IPS-15b (cell line): ENCODE data around the gene PARP4.
"Not testable (repeated sequence)": the region's sequence is repeated elsewhere in the genome, so short reads cannot be mapped to it uniquely, and the experiment has no call there.

Source experiments
- H3K27me3 ChIP-seq: one replicate; pipeline ENCODE4 v1.6.1; 2013; ENCODE audit warnings: low read length; ENCODE audit not compliant: control insufficient read depth, insufficient read depth
- H3K36me3 ChIP-seq: one replicate; pipeline ENCODE4 v1.6.1; 2013; ENCODE audit warnings: low read length; ENCODE audit not compliant: control insufficient read depth, insufficient read depth
- H3K4me1 ChIP-seq: one replicate; pipeline ENCODE4 v1.6.1; 2013; ENCODE audit warnings: mild to moderate bottlenecking, low read length; ENCODE audit not compliant: control insufficient read depth, insufficient read depth
- H3K4me3 ChIP-seq: one replicate; pipeline ENCODE4 v1.5.1; 2013; ENCODE audit warnings: low read depth, low read length
- H3K9ac ChIP-seq: one replicate; pipeline ENCODE4 v1.6.1; 2013; ENCODE audit warnings: low read depth, mild to moderate bottlenecking, low read length
- H3K9me3 ChIP-seq: one replicate; pipeline ENCODE4 v1.6.1; 2013; ENCODE audit warnings: mild to moderate bottlenecking, low read length; ENCODE audit not compliant: control insufficient read depth, insufficient read depth

Gene PARP4

GRCh38 chr13:24512197-24512907 is at the start of gene PARP4:
Gene PARP4 (minus strand): TSS chr13:24512778. CDS start chr13:24503776, 9,002 bp downstream.
- Histone ChIP-seq H3K27me3 (no peaks in the 10 kb centered on the region), H3K4me1 (no peaks in the 10 kb centered on the region), H3K36me3 (no peaks in the 10 kb centered on the region), H3K9ac (peak within 1 kb of the TSS; percentile 79), H3K4me3 (peak within 1 kb of the TSS; percentile 79), H3K9me3 (no peaks in the 10 kb centered on the region)

DNA sequence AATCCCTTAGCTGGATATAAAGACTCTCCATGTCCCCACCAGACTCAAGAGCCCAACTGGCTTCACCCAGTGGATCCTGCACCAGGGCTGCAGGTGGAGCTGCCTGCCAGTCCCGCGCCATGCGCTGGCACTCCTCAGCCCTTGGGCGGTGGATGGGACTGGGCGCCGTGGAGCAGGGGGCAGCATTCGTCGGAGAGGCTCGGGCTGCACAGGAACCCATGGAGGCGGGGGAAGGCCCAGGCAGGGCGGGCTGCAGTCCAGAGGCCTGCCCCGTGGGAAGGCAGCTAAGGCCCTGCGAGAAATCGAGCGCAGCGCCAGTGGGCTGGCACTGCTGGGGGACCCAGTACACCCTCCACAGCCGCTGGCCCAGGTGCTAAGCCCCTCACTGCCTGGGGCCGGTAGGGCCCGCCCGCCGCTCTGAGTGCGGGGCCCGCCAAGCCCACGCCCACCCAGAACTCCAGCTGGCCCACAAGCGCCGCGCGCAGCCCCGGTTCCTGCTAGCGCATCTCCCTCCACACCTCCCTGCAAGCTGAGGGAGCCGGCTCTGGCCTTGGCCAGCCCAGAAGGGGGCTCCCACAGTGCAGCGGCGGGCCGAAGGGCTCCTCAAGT is 48.1 kb upstream of the PARP4 start:
- not testable (repeated sequence) for H3K9me3 ChIP-seq, H3K9ac ChIP-seq, H3K4me3 ChIP-seq, H3K27me3 ChIP-seq, H3K4me1 ChIP-seq, H3K36me3 ChIP-seq

DNA sequence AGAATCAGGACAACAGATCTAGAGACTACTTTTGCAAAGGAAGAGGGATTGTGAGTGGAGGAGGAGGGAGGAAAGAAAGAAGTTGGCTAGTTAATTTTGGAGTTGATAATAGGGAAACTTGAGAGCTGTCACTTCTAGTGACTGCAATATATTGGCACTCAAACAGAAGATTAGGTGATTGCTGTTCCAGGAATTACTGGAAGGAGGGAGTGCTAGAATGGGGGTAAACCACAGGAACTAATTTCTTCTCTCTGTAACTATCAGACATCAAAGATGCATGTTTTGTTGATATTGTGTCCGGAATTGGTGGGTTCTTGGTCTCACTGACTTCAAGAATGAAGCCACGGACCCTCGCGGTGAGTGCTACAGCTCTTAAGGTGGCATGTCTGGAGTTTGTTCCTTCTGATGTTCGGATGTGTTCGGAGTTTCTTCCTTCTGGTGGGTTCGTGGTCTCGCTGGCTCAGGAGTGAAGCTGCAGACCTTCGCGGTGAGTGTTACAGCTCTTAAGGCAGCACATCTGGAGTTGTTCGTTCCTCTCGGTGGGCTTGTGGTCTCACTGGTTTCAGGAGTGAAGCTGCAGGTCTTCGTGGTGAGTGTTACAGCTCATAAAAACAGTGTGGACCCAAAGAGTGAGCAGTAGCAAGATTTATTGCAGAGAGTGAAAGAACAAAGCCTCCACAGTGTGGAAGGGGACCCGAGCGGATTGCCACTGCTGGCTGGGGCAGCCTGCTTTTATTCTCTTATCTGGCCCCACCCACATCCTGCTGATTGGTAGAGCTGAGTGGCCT is 47.0 kb upstream of the PARP4 start:
- not testable (repeated sequence) for H3K4me1 ChIP-seq, H3K36me3 ChIP-seq, H3K9me3 ChIP-seq, H3K9ac ChIP-seq, H3K27me3 ChIP-seq, H3K4me3 ChIP-seq

DNA sequence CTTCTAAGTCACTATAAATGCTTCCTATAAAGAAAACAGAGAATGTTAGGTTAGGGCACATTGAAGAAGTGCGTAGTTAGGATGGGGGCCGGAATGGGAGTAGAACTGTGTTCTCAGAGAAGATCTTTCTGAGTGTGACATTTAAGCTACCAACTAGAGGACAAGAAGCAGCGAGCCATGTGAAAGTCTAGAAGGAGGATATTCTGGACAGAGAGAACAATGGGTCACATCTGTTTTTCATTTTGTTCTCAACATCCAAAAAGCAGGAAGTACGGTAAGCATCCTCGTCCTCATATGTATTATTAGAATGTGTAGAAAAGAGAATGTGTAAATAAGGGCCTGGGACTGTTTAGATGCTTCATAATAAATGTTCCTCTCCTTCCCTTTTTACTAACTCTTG is 44.5 kb upstream of the PARP4 start:
- Histone ChIP-seq H3K9ac (no peak overlapping the region), H3K27me3 (no peaks in the 10 kb centered on the region), H3K9me3 (no peaks in the 10 kb centered on the region), H3K4me3 (no peak overlapping the region), H3K4me1 (no peaks in the 10 kb centered on the region), H3K36me3 (no peaks in the 10 kb centered on the region)

- not testable (repeated sequence) for H3K9ac ChIP-seq, H3K27me3 ChIP-seq, H3K4me1 ChIP-seq, H3K36me3 ChIP-seq, H3K4me3 ChIP-seq, H3K9me3 ChIP-seq
These were observed 41.3 kb upstream of the PARP4 start for GRCh38 chr13:24553892-24554291.

DNA sequence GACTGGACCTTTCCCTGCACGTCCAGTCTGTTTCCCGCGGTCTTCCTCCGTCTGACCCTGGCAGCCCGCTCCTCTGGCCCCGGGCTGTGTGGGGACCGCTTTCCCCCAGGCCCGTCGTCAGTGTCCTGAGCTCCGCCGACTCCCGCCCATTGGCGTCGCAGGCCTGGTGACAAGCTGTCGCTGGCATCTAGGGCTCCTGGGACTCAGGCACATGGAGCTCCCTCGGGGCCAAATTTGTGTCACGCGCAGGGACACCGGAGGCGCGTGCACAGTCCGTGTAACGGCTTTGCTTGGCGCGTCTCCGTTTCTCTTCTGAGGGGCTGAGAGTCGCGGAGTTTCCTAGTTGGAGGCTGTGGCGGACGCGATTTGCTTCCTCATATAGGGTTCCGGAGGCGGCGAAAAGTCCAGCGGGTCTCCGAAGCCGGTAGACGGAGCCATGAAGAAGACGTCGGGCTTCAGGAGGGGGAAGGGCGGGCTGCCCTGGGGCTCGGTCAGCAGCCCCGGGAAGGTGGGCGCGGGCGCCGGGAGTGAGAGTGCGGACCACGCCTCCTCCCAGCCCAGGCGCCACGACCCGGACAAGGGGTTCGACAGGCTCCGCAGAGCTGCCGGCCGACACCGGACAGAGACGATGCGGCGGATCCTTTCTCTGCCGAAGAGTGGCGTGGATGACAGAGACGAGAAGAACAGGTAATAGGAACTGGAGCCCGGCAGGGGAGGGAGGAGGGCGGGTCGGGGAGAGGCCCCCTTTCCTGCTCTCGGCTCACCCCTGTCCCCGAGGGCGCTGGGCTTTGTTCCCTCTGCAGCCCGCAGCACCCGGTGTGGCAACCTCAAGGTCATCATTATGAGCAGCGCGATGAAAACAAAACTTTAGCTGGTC is 29.1 kb upstream of the PARP4 start:
- Histone ChIP-seq H3K27me3 (peaks cover 19% of the 10 kb centered on the region), H3K4me3 (peak overlapping the region; percentile 28)
- not testable (repeated sequence) for H3K4me1 ChIP-seq, H3K36me3 ChIP-seq, H3K9me3 ChIP-seq, H3K9ac ChIP-seq

- H3K4me1 ChIP-seq: no peaks in the 10 kb centered on the region
- no peak overlapping the region for H3K9ac ChIP-seq
- H3K4me3 ChIP-seq: peak overlapping the region; percentile 28
- H3K36me3 ChIP-seq: no peaks in the 10 kb centered on the region
- H3K27me3 ChIP-seq: peaks cover 19% of the 10 kb centered on the region
- H3K9me3 ChIP-seq: no peaks in the 10 kb centered on the region
These were observed 28.5 kb upstream of the PARP4 start for GRCh38 chr13:24541127-24541475.

- H3K4me1 ChIP-seq: no peaks in the 10 kb centered on the region
- H3K9ac ChIP-seq: no peak overlapping the region
- peak overlapping the region; percentile 28 for H3K4me3 ChIP-seq
These were observed 27.9 kb upstream of the PARP4 start for GRCh38 chr13:24540236-24541126.

DNA sequence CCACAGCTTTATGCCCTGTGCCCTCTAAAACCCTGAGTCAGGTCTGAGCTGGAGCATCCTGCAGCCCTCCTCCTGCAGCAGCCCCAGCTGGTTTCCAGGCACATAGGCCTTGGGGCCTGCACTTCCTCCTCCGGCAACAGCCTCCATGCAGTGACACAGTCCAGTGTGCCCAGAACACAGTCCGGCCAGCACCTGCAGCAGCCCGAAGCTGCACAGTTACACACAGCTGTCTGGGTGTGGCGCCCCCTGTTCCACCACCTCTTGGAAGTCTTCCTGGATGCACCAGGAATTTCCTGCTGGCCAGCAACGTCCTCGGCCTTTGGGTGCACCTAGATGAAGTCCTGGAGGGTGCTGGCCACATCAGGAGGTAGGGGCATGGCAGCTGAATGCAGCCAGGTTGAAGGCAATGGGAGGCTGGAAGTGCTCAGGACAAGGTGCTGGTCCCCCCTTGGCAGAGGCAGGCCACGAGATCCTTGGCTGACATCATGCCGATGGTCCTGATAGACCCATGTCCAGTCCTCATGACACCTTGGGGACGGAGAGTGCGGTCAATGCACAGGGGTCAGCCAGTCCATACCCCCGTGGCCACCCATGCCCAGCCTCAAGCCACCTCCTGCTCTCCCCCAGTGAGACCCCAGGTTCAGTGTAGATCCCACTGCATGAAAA is 27.1 kb upstream of the PARP4 start:
- no peaks in the 10 kb centered on the region for H3K4me1 ChIP-seq
- no peak overlapping the region for H3K9ac ChIP-seq
- H3K9me3 ChIP-seq: no peaks in the 10 kb centered on the region
- peaks cover 19% of the 10 kb centered on the region for H3K27me3 ChIP-seq
- H3K36me3 ChIP-seq: no peaks in the 10 kb centered on the region
- H3K4me3 ChIP-seq: no peak overlapping the region

More at GRCh38 chr13:24540236-24541126, 27.9 kb upstream of the PARP4 start:
- Histone ChIP-seq H3K27me3 (peaks cover 19% of the 10 kb centered on the region), H3K36me3 (no peaks in the 10 kb centered on the region), H3K9me3 (no peaks in the 10 kb centered on the region)

- H3K4me1 ChIP-seq: peaks cover 11% of the 10 kb centered on the region
- H3K36me3 ChIP-seq: no peaks in the 10 kb centered on the region
- H3K9ac ChIP-seq: no peak overlapping the region
- no peak overlapping the region for H3K4me3 ChIP-seq
- no peaks in the 10 kb centered on the region for H3K27me3 ChIP-seq
- no peaks in the 10 kb centered on the region for H3K9me3 ChIP-seq
These were observed 16.9 kb upstream of the PARP4 start for GRCh38 chr13:24529478-24529877.
